GM12873 (cell line): ENCODE data around the gene PAPPA.

ENCODE experiments used
- TF ChIP-seq, protein P1 (sequence below): IDR thresholded peaks from 2 replicates; pipeline ENCODE4 v1.5.1; 2012; ENCODE audit warnings: low read depth, mild to moderate bottlenecking, moderate library complexity, low read length, control low read depth; ENCODE audit not compliant: insufficient read depth; ENCODE audit errors: missing control alignments

PAPPA gene, protein sequence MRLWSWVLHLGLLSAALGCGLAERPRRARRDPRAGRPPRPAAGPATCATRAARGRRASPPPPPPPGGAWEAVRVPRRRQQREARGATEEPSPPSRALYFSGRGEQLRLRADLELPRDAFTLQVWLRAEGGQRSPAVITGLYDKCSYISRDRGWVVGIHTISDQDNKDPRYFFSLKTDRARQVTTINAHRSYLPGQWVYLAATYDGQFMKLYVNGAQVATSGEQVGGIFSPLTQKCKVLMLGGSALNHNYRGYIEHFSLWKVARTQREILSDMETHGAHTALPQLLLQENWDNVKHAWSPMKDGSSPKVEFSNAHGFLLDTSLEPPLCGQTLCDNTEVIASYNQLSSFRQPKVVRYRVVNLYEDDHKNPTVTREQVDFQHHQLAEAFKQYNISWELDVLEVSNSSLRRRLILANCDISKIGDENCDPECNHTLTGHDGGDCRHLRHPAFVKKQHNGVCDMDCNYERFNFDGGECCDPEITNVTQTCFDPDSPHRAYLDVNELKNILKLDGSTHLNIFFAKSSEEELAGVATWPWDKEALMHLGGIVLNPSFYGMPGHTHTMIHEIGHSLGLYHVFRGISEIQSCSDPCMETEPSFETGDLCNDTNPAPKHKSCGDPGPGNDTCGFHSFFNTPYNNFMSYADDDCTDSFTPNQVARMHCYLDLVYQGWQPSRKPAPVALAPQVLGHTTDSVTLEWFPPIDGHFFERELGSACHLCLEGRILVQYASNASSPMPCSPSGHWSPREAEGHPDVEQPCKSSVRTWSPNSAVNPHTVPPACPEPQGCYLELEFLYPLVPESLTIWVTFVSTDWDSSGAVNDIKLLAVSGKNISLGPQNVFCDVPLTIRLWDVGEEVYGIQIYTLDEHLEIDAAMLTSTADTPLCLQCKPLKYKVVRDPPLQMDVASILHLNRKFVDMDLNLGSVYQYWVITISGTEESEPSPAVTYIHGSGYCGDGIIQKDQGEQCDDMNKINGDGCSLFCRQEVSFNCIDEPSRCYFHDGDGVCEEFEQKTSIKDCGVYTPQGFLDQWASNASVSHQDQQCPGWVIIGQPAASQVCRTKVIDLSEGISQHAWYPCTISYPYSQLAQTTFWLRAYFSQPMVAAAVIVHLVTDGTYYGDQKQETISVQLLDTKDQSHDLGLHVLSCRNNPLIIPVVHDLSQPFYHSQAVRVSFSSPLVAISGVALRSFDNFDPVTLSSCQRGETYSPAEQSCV (N-terminal part only)

GRCh38 chr9:116153765-116154333, at the start of gene PAPPA:
Gene PAPPA, plus strand, starts transcription at chr9:116153791. Its CDS starts 382 bp downstream, at chr9:116154173.
- TF ChIP-seq, protein P1, sequence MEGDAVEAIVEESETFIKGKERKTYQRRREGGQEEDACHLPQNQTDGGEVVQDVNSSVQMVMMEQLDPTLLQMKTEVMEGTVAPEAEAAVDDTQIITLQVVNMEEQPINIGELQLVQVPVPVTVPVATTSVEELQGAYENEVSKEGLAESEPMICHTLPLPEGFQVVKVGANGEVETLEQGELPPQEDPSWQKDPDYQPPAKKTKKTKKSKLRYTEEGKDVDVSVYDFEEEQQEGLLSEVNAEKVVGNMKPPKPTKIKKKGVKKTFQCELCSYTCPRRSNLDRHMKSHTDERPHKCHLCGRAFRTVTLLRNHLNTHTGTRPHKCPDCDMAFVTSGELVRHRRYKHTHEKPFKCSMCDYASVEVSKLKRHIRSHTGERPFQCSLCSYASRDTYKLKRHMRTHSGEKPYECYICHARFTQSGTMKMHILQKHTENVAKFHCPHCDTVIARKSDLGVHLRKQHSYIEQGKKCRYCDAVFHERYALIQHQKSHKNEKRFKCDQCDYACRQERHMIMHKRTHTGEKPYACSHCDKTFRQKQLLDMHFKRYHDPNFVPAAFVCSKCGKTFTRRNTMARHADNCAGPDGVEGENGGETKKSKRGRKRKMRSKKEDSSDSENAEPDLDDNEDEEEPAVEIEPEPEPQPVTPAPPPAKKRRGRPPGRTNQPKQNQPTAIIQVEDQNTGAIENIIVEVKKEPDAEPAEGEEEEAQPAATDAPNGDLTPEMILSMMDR, result no peak

- TF ChIP-seq, protein P1, result no peak
Observed at GRCh38 chr9:116103976-116104820, 49.4 kb upstream of the PAPPA start.

DNA sequence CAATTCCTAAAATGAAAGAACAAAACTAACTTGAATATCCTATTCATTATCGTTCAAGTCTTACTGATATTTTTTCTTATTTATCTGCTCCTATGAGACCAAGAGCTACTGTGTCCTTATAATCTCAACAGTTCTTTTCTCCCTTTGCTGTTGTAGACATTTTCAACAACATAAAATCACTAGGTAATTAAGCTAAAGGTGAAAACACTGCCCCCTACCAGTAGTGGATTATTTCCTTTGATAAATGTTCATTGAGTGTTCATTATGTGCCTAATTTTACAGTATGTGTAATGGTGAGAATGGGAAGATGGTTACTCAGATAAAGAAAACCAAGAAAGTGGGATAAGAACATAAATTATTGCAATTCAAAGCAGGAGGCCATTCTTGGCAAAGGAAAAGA, 41.4 kb upstream of the PAPPA start:
- TF ChIP-seq, protein P1, result no peak

DNA sequence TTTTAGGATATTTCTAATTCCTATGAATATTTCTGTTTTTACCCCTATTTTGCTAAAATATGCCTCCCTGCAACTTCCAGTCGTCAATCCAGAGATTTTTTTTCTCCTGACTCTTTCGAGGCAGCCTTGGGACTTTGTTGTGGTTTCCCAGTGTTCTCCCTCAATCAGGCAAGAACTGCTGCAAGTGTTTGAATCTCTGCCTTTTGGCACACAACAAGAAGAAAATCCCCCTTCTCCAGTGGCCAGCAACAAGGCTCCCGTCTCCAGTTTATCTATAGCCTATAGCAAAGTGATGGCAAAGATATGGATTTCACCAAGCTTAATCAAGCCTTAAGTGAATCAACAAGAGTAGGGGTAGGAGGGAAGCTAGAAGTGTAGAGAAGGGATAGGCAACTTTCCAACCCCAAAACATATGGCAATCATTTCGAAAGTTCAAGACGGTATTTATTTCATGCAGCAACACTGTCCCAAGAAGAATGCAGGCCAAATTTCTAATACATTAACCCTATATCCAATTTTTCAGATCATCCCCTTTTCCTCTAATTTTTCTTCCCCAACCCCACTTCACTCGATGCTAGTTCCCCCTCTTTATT, 37.7 kb upstream of the PAPPA start:
- TF ChIP-seq, protein P1, result no peak

DNA sequence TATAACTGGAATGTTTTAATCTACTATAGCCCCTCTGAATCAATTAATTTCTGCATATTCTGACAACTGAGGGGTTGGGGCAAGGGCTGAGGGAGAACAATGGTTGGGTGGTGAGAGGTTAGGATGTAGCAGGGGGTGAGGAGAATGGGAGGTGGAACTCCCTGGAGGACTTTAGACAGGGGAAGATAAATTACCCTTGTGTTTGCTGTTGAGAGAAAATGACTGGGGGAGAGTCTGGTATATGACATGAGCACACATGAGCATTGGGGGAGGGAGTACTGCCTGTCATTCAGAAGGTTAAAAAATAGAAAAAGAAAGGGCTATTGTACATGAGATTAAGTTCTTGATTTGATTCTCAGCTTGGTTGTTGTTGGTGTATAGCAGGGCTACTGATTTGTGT, 37.2 kb upstream of the PAPPA start:
- TF ChIP-seq, protein P1, result no peak

- TF ChIP-seq, protein P1, result no peak
Observed at GRCh38 chr9:116123171-116123570, 30.4 kb upstream of the PAPPA start.
